ENCODE results near the gene CDH22. TPM values are rescaled to one million over a fixed set of nuclear protein-coding genes. Genes with fewer than 3 reads are reported as not detected.

The CDH22 gene
- total RNA-seq, 3 donors from 2014 or later = 0.13 to 0.32 (median 0.19) TPM

- TF ChIP-seq CTCF (IDR thresholded peaks at IDR 0.05) = no peak
These were observed 117.7 kb downstream of the CDH22 start for GRCh38 chr20:46190478-46191167.

DNA sequence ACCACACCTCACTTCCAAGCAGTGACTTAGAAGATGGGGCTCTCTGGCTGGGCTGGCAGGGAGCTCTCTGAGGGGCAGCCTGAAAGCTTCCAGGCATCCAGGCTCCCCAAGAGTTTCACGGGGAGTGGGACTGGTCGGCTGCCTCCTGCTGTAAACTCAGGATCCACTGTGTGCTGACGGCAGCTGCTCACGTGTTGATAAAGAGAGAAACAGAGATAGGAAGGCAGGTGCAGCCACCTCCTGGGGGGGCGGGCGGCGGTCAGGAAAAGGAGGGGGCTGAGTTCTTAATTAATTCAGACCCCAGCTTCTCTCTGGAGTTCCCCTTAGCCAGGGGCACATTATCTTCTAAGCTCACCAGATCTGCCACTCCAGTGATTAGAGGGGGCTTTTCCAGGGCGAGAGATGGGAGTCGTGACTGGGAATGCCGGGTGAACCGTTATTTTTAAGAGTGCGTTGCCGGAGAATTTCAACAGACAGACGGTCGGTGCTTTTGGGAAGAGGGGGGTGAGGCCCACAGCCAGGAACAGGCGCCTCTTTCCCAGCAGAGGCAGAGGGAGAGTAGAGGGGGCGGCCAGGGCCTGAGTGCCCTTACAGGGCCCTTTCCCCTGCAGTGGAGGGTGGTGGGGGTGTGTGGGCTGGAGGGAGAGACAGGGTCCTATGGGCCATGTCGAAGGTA is 119.3 kb downstream of the CDH22 start:
- intact Hi-C loops (cut with DNase I, micrococcal nuclease) = no loop called here
- no peak overlapping the region for H3K4me3 ChIP-seq
- H3K9me3 ChIP-seq = no peaks in the 10 kb centered on the region
- no peak for ATAC-seq
- no peaks in the 10 kb centered on the region for H3K36me3 ChIP-seq (ENCODE audit: low read depth)
- H3K4me1 ChIP-seq (ENCODE audit: low read depth) = no peaks in the 10 kb centered on the region
- no peak for DNase-seq
- TF ChIP-seq CTCF (IDR thresholded peaks at IDR 0.05) = no peak

More at GRCh38 chr20:46190478-46191167, 117.7 kb downstream of the CDH22 start:
- Histone ChIP-seq H3K9me3 (no peaks in the 10 kb centered on the region), H3K36me3 (ENCODE audit: low read depth) (no peaks in the 10 kb centered on the region), H3K4me3 (no peak overlapping the region), H3K4me1 (ENCODE audit: low read depth) (no peaks in the 10 kb centered on the region)
- DNase-seq (no peak), ATAC-seq (no peak)
- intact Hi-C loops (cut with DNase I, micrococcal nuclease) = no loop called here

- intact Hi-C loops (cut with DNase I, micrococcal nuclease) = no loop called here
- H3K9me3 ChIP-seq = no peaks in the 10 kb centered on the region
- H3K4me1 ChIP-seq (ENCODE audit: low read depth) = no peaks in the 10 kb centered on the region
- H3K36me3 ChIP-seq (ENCODE audit: low read depth) = no peaks in the 10 kb centered on the region
- no peak overlapping the region for H3K4me3 ChIP-seq
- ATAC-seq (no peak), DNase-seq (no peak)
- TF ChIP-seq CTCF (IDR thresholded peaks at IDR 0.05) = no peak
These were observed 122.1 kb downstream of the CDH22 start for GRCh38 chr20:46186210-46186609.

GRCh38 chr20:46185353-46185752 is 122.9 kb downstream of the CDH22 start:
- Histone ChIP-seq H3K4me3 (no peak overlapping the region), H3K4me1 (ENCODE audit: low read depth) (no peaks in the 10 kb centered on the region), H3K36me3 (ENCODE audit: low read depth) (no peaks in the 10 kb centered on the region), H3K9me3 (no peaks in the 10 kb centered on the region)
- ATAC-seq (no peak), DNase-seq (no peak)
- intact Hi-C loops (cut with DNase I, micrococcal nuclease) = no loop called here
- no peak for TF ChIP-seq CTCF (IDR thresholded peaks at IDR 0.05)

DNA sequence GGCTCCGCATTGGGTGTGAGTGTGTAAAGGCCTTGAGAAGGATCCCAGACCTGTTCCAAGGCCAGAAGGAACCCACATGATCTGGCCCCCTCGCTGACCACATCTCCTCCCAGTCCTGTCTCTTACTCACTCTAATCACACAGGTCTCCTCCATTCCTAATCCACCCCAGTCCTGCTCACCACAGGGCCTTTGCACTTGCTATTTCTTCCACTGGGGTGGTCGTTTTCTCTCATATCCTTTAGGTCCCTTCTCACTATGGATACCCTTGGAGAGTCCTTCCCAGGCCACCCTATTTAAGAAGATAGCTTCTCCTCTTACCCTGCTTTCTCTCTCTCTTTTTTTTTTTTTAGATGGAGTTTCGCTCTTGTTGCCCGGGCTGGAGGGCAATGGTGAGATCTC is 124.5 kb downstream of the CDH22 start:
- H3K9me3 ChIP-seq = no peaks in the 10 kb centered on the region
- intact Hi-C loops (cut with DNase I, micrococcal nuclease) = no loop called here
- DNase-seq (no peak), ATAC-seq (no peak)
- H3K4me3 ChIP-seq = no peak overlapping the region
- no peaks in the 10 kb centered on the region for H3K36me3 ChIP-seq (ENCODE audit: low read depth)
- no peak for TF ChIP-seq CTCF (IDR thresholded peaks at IDR 0.05)
- H3K4me1 ChIP-seq (ENCODE audit: low read depth) = no peaks in the 10 kb centered on the region

Data from mucosa of descending colon (tissue), 3 donors.